SH-SY5Y (cell line): ENCODE data around the gene PIP4K2A.

Experiments
- GATA2 ChIP-seq: IDR thresholded peaks from 2 replicates; pipeline ENCODE4 v1.6.1; 2011; ENCODE audit warnings: mild to moderate bottlenecking, low read depth, low read length
- GATA3 ChIP-seq: IDR thresholded peaks from 2 replicates; pipeline ENCODE4 v1.6.1; 2011; ENCODE audit warnings: low read depth, mild to moderate bottlenecking, low read length, moderate library complexity

GRCh38 chr10:22495396-22495795 is 219.0 kb downstream of the PIP4K2A start:
- TF ChIP-seq GATA2 (no peak), GATA3 (no peak)
